NCI-H526 treated with DMSO at 0.1 percent for 48 hours (cell line): ENCODE results near the gene TBC1D8.
A peak's percentile ranks its signal among the peaks of the same experiment; 100 is the strongest.

ENCODE experiments used
- DNase-seq: peaks from one replicate; lab custom pipeline; 2025; lab: John Stamatoyannopoulos, UW

TBC1D8 gene

DNA sequence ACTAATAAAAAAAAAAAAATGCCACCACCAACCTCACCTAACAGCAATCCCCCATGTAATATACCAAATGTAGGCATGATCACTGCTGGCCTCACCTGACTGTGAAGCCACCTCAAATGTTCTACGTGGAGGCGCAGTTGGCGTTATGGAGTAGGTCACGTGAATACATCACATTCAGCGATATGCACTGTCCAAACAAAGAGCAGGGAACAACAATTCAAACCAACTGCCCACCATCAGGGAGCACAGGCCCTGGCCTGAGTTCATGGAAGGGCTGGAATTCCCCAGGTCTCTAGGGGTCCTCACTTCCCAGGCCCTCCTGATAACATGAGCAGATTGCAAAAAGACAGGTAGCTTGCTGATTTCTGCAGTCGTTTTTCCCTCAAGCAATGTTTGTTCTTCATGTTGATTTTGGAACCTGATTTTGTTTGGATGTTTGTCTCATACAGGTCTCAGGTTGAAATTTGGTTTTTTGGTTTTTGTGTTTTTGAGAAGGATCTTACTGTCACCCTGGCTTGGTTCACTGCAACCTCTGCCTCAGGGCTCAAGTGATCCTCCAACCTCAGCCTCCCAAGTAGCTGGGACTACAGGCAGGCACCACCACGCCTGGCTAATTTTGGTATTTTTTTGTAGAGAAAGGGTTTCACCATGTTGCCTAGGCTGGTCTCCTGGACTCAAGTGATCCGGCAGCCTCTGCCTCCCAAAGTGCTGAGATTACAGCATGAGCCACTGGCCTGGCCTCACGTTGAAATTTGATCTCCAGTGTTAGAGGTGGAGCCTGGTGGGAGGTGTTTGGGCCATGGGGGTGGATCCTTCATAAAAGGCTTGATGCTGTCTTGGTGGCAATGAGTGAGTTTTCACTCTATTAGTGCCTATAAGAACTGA is 15.5 kb downstream of the TBC1D8 start:
- DNase-seq: no peak

DNA sequence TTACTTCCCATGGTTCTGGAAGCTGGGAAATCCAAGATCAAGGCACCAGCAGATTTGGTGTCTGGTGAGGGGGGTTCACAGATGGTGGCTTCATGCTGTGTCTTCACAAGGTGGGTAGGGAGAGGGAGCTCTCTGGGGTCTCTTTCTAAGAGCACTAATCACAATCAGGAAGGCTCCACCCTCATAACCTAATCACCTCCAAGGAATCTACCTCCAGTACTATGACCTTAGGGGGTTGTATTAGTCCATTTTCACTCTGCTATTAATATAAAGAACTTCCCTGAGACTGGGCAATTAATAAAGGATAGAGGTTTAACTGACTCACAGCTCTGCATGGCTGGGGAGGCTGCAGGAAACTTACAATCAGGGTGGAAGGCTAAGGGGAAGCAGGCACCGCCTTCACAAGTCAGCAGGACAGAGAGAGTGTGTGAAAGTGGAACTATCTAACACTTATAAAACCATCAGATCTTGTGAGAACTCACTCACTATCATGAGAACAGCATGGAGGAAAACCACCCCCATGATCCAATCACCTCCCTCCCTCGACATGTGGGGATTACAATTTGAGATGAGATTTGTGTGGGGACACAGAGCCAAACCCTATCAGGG is 17.6 kb downstream of the TBC1D8 start:
- no peak for DNase-seq

DNA sequence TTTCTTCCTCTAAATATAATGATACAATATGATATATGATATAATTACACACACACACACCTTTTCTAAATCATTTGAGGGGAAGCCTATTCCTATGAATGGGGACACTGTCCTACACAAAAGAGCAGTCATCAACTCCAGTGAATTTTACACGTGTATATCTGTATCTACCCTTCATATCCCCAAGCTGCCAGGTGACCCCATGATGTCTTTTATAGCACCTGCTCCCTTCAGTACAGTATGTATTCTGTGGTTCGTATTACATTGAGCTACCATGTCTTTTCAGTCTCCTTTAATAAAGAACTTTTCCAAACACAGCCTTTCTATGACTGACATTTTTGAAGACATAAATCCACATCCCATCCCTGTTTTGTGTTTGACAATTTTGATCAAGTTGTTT is 19.0 kb downstream of the TBC1D8 start:
- no peak for DNase-seq

DNA sequence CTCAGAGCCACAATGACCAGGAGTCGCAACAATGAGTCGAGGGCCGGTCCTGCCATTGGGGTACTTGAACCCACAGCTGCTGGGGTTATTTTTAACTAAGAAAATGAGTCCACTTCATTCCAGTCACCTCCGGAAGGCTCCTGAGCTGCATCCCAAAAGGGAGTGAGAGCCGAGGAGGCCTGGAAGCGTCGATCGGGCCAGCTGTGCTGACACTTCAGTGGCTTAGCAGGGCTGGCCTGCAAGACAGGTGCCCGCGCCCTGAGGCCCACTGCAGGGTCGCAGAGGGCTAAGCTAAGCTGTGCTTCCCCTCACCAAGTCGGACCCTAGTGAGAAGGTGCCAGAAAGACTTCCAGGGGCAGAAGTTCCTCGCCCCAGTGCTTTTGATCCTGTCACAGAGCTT is 21.1 kb downstream of the TBC1D8 start:
- DNase-seq: no peak

DNA sequence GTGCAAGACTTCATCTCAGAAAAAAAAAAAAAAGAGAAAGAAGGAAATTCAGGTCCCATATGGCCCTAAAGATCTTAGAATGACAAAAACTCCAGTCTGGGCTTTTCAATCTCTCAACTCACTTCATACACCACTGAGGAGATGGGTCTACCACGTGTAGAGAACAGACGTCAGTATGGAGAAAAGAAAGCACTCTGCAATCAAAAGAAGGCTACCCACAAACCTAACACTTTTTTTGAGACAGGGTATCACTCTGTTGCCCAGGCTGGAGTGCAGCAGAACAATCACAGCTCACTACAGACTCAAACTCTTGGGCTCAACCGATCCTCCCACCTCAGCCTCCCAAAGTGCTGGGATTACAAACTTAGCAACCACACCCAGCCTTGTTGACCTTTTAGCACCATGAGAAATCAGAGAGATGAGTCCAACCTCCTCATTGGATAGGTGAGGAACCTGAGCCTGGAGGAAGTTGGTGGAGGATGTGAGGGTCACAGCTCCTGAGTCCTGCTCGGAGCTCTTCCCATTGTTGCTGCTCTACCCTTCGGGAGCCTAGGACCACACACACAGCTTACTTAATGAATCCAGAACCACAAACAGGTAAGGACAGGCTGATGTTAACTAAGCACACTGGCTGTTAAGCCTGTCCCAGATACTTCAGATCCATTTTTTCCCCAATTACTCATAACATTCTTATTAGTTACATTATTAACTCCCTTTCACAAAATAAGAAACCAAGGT is 23.7 kb downstream of the TBC1D8 start:
- DNase-seq: no peak

DNA sequence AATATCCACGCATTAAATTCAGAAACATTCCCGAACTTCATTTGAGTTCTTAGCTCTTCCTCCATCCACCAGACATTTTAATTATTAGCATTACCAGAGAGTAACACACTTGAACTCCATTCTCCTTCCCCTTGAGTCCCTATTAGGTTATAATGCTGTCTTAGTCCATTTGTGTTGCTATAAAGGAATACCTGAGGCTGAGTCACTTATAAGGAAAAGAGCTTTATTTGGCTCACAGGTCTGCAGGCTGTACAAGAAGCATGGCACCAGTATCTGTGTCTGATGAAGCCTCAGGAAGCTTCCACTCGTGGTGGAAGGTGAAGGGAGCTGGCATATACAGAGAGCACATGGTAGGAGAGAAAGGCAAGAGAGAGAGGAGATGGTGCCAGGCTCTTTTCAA is 25.4 kb downstream of the TBC1D8 start:
- DNase-seq: no peak

DNA sequence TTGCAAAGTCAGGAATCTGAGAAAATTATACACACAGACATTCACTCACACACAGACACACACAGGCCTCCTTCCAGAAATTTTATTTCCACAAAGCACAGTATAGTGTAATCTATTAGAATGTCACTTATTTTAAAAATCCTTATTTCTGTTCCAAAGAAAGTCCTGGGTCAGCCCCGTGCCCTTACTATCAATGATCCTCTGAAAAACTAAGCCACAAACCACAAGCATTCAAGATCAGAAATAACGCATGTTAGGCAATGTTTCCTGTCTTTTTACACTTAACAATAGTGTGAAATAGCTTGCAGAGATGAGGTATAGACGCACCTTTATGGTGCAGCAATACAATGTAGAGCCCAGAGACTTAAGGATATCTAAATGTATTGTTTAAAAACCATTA is 25.8 kb downstream of the TBC1D8 start:
- DNase-seq: no peak

DNA sequence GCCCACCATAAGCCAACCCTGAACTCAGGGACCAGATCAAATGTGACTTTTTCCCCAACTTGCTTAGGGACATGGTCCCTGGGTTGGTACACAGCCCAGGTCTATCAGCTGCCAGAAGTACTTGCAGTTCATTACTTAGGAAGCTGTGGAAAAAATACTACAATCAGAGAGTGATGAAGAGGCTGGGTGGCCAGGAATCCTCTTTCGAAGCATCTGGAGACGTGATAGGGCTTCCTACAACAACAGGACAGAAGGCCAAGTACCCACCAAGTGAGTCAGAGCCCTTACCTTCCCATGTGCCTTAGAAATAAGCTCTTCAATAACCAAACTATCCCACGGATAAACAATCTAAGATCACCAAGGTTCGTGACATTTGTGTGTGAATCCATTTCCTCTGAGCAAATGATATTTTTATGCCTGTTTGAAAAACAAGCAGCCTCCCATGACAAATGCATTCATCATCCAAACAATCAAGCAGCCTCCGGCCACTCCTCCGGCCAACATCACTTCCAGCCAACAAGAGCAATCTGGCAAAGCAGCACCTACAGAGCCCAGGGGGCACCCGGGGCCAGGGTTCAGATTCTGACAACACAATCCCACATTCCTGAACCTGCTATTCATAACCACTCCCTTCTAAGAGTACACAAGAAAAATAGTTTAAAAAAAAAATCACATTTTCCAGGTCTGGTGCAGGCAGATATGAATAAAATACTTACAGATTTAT is 26.4 kb downstream of the TBC1D8 start:
- DNase-seq: no peak

DNA sequence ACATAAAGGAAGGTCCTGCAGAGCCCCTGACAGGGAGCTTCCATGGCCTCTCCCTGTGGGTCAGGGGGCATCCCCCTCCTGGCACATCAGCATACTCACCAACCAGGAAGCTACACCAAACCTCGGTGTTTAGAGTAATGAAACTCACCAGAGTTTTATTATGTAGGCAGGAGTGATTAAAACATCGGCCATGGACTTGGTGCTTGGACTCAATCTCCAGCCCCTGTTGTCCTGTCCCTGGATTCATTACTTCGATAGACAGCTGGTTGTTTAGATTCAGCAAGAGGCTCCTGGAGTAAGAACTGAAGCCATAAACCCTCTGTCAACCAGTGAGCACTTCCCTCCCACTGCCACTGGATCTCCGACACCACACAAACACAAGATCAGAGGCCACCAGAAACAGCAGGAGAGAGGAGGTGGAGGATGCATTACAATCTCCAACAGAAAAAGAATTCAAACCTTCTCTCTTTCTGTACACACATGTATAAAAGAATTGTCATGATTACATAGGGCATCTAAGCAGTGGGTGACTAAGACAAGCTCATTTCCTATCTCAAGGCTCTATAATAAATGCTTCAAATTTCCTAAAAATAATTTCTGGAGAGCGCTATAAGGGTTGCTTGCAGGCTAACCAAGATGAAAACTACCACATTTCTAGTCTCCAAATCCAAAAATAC is 27.2 kb downstream of the TBC1D8 start:
- no peak for DNase-seq

DNA sequence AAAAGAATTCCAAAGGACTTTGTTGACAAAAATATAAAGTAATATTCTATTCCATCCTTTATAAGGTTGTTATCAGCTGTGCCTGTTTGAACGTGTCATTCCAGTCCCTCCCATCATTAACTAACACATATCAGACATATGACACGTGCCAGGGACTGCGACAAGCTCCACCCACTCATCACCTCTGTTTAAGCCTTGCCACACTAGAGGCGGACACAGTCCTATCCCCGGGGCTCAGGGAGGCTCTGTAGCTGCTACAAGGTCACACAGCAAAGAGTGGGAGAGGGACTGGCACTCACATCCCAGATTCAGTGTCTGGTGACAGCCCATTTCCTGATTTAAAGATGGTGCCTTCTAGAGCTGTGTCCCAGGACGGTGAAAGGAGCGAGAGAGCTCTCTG is 30.0 kb downstream of the TBC1D8 start:
- no peak for DNase-seq

DNA sequence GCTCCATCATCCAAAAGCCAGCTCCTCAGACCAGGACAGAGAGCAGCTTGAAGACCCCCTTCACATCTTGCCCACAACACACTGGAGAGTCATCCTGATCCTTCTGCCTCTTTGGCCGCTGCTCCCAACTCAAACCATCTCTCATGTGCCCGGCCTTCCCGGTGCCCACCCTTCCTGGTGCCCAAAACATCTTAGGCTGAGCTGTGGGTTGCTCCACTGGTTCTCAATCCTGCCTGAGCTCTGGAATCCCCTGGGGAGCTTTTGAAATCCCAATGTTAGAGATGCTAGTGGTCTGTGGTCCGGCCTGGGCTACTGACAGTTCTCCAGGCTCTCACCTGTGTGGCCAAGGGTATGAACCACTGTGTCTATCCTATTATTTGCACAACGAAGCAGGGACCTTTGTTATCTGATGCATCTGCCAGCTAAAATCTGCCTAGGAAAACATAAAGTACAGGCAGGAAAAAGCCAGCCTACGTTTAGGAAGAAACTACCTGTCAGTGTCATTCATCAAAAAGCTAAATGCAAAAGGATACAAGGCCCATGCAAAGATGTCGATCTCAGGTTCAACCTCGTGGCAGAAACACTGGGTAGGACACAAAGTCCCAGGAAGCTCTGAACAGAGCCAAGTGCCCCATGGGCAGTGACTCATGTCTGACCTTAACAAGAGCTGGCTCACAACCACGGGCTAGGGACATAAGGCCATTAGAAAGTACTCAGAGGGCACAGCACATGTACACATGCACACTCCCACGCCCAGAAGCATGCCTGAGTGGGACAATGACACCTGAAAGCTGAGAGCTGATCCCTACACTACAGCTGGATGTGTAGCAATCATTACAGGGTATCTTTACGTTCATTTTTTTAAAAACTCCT is 30.8 kb downstream of the TBC1D8 start:
- DNase-seq: peak; percentile 26

DNA sequence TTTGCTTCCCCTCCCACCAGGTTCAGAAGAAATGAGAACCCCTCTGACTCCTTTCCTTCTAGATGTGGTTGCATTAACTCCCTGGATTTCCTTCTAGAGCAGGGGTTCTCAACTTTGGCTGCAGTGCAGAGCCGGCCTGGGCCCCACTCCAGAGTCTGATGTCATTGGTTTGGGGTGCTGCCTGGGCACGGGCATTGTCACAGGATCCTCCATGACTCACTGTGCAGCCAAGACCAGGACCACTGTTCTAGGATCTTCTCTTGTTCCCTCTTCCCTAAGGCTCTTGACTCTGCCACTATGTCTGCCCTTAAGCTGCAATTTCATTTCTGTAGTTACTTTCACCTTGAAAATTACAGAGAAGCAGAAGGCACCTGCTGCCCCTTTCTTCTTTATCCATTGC is 31.8 kb downstream of the TBC1D8 start:
- DNase-seq: no peak

DNA sequence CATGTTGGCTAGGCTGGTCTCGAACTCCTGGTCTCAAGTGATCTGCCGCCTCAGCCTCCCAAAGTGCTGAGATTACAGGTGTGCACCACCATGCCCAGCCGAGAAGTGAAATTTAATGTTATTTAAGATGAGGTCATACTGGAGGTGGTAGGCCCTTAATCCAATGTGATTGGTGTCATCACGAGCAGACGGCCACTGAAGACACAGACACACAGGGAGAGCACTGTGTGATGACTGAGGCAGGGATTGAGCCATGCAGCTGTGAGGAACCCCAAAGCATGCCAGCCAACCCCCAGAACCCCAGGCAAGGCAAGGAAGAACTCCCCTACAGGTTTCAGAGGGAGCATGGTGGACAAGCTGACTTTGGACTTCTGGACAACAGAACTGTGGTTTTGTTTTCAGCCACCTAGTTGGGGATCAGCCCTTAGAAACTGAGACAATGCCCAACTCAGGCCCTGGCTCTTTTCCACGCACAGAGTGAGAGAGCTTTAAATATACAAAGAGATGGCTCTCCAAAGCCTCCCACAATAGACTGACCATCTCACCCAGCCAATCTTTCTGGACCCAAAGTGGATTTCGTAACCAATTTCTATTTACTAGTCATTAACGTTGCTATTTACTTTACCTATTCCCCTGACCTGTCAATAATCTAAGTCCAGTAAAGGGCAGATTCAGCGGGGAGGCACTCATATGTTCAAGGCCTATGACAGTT is 34.2 kb downstream of the TBC1D8 start:
- DNase-seq: no peak

DNA sequence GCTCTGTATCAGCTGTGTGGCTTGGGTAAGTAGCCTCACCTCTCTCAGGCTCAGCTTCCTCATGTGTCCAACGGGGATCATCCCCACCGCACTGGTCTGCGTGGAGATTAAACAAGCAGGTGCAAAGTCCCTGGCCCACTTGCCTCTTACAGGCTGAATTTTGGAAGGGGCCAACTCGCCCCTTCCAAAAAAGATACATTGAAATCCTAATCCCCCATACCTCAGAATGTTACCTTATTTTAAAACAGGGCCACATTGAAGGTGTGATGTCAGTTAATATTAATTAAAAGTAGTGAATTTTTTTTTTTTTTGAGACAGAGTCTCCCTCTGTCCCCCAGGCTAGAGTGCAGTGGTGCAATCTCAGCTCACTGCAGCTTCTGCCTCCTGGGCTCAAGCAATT is 34.8 kb downstream of the TBC1D8 start:
- DNase-seq: no peak

DNA sequence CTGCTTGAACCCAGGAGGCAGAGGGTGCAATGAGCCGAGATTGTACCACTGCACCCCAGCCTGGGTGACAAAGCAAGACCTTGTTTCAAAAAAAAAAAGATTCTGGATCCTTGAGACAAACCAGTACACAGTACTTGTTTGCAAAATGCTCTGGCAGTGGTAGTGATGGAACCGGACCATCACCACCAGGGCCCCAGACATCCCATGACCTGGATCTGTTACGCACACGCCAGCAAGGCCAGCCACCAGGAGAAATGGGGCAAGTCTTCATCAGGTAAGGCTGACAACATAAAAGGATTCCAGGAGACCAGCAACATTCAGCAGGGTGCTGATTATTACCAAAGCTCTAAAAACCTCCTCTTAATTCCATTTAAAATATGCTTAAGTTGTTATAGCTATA is 35.5 kb downstream of the TBC1D8 start:
- no peak for DNase-seq

DNA sequence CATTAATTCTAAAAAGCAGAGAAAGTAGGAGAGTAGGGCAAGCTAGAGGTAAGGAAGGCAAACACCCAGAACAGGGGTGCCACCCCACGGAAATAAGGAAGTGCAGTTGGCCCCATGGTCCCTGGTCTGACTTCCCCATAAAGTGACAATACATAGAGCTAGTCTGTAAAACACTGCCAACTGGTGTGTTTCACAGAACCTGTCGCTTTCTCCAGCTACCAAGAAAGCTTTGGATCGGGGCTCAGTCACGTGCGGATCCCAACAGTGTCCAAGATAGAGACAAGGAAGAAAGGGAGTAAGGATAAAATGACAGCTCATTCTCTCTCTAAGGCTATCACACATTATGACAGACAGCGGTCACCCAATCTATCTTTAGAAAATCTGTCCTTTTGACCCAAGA is 36.4 kb downstream of the TBC1D8 start:
- DNase-seq: no peak

DNA sequence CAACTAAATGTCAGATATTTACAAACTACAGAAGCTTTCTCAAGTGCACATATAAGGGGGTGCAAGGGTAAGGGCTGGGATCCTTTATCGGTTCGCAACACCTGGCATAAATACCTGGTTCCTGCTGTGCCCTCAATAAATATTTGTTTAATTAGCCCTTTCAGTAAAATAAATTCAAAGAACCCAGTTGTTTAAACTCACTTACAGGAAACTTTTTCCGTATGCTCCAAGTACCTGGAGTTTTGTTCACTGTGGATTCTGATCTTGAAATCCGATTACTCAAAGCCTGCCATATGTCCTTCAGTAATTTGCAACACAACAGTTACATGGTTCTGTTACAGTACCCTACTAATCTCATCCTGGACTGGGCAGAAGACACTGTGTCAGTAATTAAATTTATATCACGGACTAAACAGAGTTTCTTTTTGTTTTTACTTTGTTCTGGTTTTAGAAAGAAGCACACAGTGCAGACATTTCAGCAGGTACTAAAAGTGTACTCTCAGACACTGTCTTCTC is 36.9 kb downstream of the TBC1D8 start:
- no peak for DNase-seq

DNA sequence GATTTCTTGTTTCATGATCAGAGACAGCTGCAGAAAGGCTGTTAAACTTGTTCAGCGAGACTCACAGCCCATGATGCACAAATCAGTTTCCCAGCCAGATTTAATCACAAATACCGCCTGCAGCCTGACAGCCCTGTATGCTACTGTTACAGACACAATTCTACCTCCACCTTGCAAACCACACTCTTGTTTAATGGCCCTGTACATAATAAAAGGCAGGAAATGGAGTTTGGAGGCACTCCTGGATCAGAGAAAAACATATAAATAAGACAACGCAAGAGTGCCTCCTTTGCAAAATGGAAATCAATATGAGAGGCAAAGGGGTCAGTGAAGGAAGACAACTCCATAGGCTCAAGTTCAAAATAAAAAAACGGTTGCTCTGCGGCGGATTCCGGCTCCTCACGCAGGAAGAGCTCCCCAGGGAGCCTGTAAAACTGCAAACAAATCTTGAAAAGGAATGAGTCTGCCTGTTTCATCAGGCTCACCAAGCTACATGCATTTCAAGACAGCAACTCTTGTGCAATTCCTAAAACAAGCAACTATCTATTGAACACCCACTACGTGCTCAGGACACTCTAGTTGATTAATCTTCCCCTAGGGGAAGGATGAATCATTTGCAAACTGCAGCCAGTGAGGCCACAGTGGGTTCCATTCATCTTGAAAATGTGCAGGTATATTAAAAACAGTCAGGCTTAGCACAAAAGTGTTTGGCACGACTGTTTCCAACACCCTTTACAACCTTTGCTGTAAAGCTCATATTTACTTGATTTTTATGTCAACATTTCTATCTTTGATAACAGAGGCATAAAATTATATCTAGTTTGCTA is 37.5 kb downstream of the TBC1D8 start:
- DNase-seq: peak; percentile 88

DNA sequence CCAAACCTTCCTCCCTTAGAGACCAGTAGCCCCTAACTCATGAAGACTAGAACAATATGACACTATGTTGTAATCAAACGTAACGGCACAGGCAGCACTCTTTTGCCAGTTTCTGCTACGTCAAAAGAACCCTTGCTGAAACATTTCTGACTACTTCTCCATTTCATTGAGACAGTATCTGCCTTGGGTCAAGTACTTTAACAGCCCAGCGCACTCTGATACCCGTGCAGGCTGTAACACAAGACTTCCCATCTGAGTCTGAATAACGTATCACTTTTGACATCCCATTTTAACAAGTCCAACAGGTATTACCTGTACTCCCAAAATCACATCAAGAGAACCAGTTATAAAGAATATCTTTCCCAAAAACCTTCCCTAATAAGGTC is 38.4 kb downstream of the TBC1D8 start:
- no peak for DNase-seq
